Liver (tissue), 3 donors: ENCODE measurements around the gene CTXN1.
"Not testable (repeated sequence)": the region's sequence is repeated elsewhere in the genome, so short reads cannot be mapped to it uniquely, and the experiment has no call there.

ENCODE experiments used
- ATF3 ChIP-seq: IDR thresholded peaks from 2 replicates; pipeline ENCODE4 v1.6.1; 2016; ENCODE audit warnings: antibody characterized with exemption
- CTCF ChIP-seq: fragments of 150-350 bp; IDR thresholded peaks from 2 replicates; pipeline ENCODE4 v1.5.1; 2017; ENCODE audit warnings: improper control_type of control experiment, low read depth, low read length; ENCODE audit not compliant: missing input control
- FOXA1 ChIP-seq: IDR thresholded peaks from 2 replicates; pipeline ENCODE4 v1.6.1; 2016; ENCODE audit warnings: antibody characterized with exemption
- GABPA ChIP-seq, 2 donors: IDR thresholded peaks in 1 of 2; conservative IDR thresholded peaks in 1 of 2; 2 replicates each; pipeline ENCODE4 v1.6.1; 2016; ENCODE audit warnings: antibody characterized with exemption in 2 of 2, mild to moderate bottlenecking in 1 of 2, moderate library complexity in 1 of 2
- JUND ChIP-seq, 2 donors: IDR thresholded peaks; 2 replicates each; pipeline ENCODE4 v1.6.1; 2016; ENCODE audit warnings: antibody characterized with exemption in 2 of 2
- MAX ChIP-seq: IDR thresholded peaks from 2 replicates; pipeline ENCODE4 v1.6.1; 2016; ENCODE audit warnings: antibody characterized with exemption
- REST ChIP-seq: IDR thresholded peaks from 2 replicates; pipeline ENCODE4 v1.6.1; 2016; ENCODE audit warnings: antibody characterized with exemption, mild to moderate bottlenecking
- YY1 ChIP-seq: IDR thresholded peaks from 2 replicates; pipeline ENCODE4 v1.6.1; 2016; ENCODE audit warnings: antibody characterized with exemption, mild to moderate bottlenecking
- ZBTB33 ChIP-seq: IDR thresholded peaks from 2 replicates; pipeline ENCODE4 v1.6.1; 2016; ENCODE audit warnings: antibody characterized with exemption
- donor health status: healthy.
- donor health status: healthy.

- TF ChIP-seq CTCF; YY1; ZBTB33; MAX; GABPA (IDR thresholded peaks at IDR 0.05 in 1 of 2, conservative IDR thresholded peaks at IDR 0.05 in 1 of 2); FOXA1; REST; ATF3; JUND (IDR thresholded peaks at IDR 0.05): not testable (repeated sequence)
Measured at GRCh38 chr19:7961082-7961481, 35.1 kb upstream of the CTXN1 start.
